Effector memory CD4-positive, alpha-beta T cell (primary cell): ENCODE data around the gene RAB39A.
"Not testable (repeated sequence)": the region's sequence is repeated elsewhere in the genome, so short reads cannot be mapped to it uniquely, and the experiment has no call there.

Source experiments
- DNase-seq, 3 donors: peaks; one replicate each; pipeline ENCODE4 v3.0.0-alpha.2; 2020
- H3K27ac ChIP-seq: 2 replicates; pipeline ENCODE4 v1.7.0; 2013; ENCODE audit warnings: mild to moderate bottlenecking, low read length, moderate library complexity; ENCODE audit not compliant: insufficient read depth, poor library complexity, severe bottlenecking
- H3K27me3 ChIP-seq: replicated peaks from 2 replicates; pipeline ENCODE4 v1.7.0; 2013; ENCODE audit warnings: mild to moderate bottlenecking, low read length; ENCODE audit not compliant: insufficient read depth, control insufficient read depth, poor library complexity, severe bottlenecking
- H3K36me3 ChIP-seq: 2 replicates; pipeline ENCODE4 v1.7.0; 2013; ENCODE audit warnings: mild to moderate bottlenecking, low read length, moderate library complexity; ENCODE audit not compliant: control insufficient read depth, insufficient read depth
- H3K4me1 ChIP-seq: 2 replicates; pipeline ENCODE4 v1.7.0; 2013; ENCODE audit warnings: low read length, mild to moderate bottlenecking; ENCODE audit not compliant: control insufficient read depth, insufficient read depth, poor library complexity, severe bottlenecking
- H3K4me3 ChIP-seq: 2 replicates; pipeline ENCODE4 v1.7.0; 2013; ENCODE audit warnings: low read length, low read depth, mild to moderate bottlenecking; ENCODE audit not compliant: insufficient read depth, poor library complexity, severe bottlenecking
- H3K9me3 ChIP-seq: 2 replicates; pipeline ENCODE4 v1.7.0; 2013; ENCODE audit warnings: mild to moderate bottlenecking, low read length, moderate library complexity; ENCODE audit not compliant: control insufficient read depth

RAB39A gene

DNA sequence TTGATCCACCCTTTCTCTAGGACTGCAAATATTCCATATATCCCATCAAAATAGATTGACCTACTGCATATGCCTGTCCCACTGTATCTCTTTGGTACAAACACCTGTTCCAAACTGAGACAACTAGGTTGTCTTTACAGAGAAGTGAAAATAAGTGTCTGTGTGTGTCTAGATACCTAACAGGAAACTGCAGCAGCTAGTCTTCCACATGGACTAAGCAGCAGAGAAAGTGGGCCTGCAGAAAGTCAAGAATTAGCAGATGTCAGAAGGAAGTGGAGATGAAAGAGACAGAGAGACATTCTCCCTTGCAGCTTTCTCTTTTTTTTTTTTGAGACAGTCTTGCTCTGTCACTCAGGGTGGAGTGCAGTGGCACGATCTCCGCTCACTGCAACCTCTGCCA, 3.9 kb upstream of the RAB39A start:
- Histone ChIP-seq H3K27me3 (peaks cover 3% of the 10 kb centered on the region), H3K4me1 (peaks cover 18% of the 10 kb centered on the region), H3K4me3 (no peak overlapping the region), H3K27ac (no peak overlapping the region), H3K36me3 (no peaks in the 10 kb centered on the region), H3K9me3 (no peaks in the 10 kb centered on the region)
- DNase-seq: no peak

DNA sequence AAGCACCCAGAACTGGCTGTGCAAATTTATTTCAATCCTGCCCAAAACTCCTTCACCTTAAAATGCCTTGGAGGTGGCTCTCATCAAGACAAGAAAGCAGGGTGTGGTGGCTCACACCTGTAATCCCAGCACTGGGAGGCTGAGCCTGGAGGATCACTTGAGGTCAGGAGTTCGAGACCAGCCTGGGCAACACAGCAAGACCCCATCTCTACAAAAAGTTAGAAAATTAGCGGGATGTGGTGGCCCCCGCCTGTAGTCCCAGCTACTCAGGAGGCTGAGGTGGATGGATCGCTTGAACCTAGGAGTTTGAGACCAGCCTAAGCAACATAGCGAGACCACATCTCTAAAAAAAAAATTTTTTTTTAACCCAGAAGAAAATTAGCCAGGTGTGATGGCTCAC, 689 bp upstream of the RAB39A start:
- Histone ChIP-seq H3K9me3 (no peaks in the 10 kb centered on the region), H3K4me3 (peak overlapping the region; percentile 42), H3K27ac (no peak overlapping the region), H3K4me1 (peaks cover 18% of the 10 kb centered on the region), H3K27me3 (peaks cover 3% of the 10 kb centered on the region), H3K36me3 (no peaks in the 10 kb centered on the region)
- DNase-seq: no peak

GRCh38 chr11:107928767-107929507, 689 bp downstream of the RAB39A start:
- no peak for DNase-seq
- Histone ChIP-seq H3K27ac (no peak overlapping the region), H3K27me3 (peaks cover 3% of the 10 kb centered on the region), H3K36me3 (no peaks in the 10 kb centered on the region), H3K9me3 (no peaks in the 10 kb centered on the region), H3K4me3 (peak overlapping the region; percentile 48), H3K4me1 (peaks cover 18% of the 10 kb centered on the region)

GRCh38 chr11:107929611-107930200, 1.5 kb downstream of the RAB39A start:
- H3K4me1 ChIP-seq: peaks cover 18% of the 10 kb centered on the region
- H3K4me3 ChIP-seq: no peak overlapping the region
- no peak overlapping the region for H3K27ac ChIP-seq
- H3K36me3 ChIP-seq: no peaks in the 10 kb centered on the region
- H3K9me3 ChIP-seq: no peaks in the 10 kb centered on the region
- peaks cover 3% of the 10 kb centered on the region for H3K27me3 ChIP-seq
- no peak for DNase-seq

DNA sequence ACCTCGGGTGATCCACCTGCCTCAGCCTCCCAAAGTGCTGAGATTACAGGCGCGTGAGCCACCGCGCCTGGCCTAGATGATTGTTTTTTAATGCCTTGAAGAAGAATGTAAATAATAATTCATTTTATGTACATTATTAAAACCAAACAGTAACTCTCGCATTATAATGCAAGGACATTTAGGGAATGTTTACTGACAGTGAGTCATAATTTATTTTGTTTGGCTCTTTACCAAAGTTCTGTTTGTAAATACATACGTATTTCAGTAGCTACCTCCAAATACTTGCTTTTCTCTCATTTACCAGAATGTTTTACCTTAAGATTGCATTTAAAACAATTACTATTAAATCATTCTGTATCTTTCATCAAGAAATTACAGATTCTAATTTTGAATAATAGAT, 3.0 kb downstream of the RAB39A start:
- DNase-seq: no peak
- Histone ChIP-seq H3K4me3 (no peak overlapping the region), H3K27me3 (peaks cover 3% of the 10 kb centered on the region), H3K36me3 (no peaks in the 10 kb centered on the region), H3K4me1 (peaks cover 18% of the 10 kb centered on the region), H3K27ac (no peak overlapping the region), H3K9me3 (no peaks in the 10 kb centered on the region)

GRCh38 chr11:107947904-107948303, 19.7 kb downstream of the RAB39A start:
- no peak overlapping the region for H3K27ac ChIP-seq
- H3K27me3 ChIP-seq: no peaks in the 10 kb centered on the region
- no peaks in the 10 kb centered on the region for H3K36me3 ChIP-seq
- DNase-seq: no peak
- no peaks in the 10 kb centered on the region for H3K9me3 ChIP-seq
- H3K4me1 ChIP-seq: no peaks in the 10 kb centered on the region
- no peak overlapping the region for H3K4me3 ChIP-seq

- not testable (repeated sequence) for H3K27ac ChIP-seq, DNase-seq, H3K4me3 ChIP-seq, H3K9me3 ChIP-seq, H3K4me1 ChIP-seq, H3K36me3 ChIP-seq, H3K27me3 ChIP-seq
These were observed 20.1 kb downstream of the RAB39A start for GRCh38 chr11:107948328-107948727.

GRCh38 chr11:107951155-107951554, 22.9 kb downstream of the RAB39A start:
- Histone ChIP-seq H3K27me3 (no peaks in the 10 kb centered on the region), H3K27ac (no peak overlapping the region), H3K4me1 (no peaks in the 10 kb centered on the region), H3K4me3 (no peak overlapping the region), H3K9me3 (no peaks in the 10 kb centered on the region), H3K36me3 (no peaks in the 10 kb centered on the region)
- no peak for DNase-seq

- Histone ChIP-seq H3K27me3 (no peaks in the 10 kb centered on the region), H3K4me1 (no peaks in the 10 kb centered on the region), H3K36me3 (no peaks in the 10 kb centered on the region), H3K4me3 (no peak overlapping the region), H3K9me3 (no peaks in the 10 kb centered on the region), H3K27ac (no peak overlapping the region)
- DNase-seq: no peak
These were observed 25.2 kb downstream of the RAB39A start for GRCh38 chr11:107953446-107953845.

DNA sequence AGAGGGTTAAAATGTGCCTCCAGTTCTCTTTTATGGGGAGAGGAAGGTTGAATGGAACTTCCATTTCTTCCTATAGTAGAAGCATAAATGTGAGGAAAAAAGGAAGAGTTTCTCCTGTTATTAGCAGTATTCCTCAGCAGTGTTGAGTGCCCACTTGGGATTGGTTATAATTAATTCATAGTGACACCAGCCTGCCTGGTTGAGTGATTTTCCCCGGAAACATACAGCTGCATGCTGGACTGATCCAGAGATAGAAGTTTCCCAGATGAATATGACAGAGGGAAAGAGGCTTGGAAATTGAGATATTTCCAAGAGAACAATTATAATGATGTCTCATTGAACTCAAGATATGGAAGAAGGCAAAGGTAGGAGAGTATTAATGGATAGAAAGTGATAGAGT, 28.3 kb downstream of the RAB39A start:
- no peak for DNase-seq
- Histone ChIP-seq H3K36me3 (no peaks in the 10 kb centered on the region), H3K27ac (no peak overlapping the region), H3K4me3 (no peak overlapping the region), H3K9me3 (no peaks in the 10 kb centered on the region), H3K4me1 (no peaks in the 10 kb centered on the region), H3K27me3 (no peaks in the 10 kb centered on the region)
